Activated CD8-positive, alpha-beta T cell treated with anti-CD3 and anti-CD28 coated beads for 36 hours (primary cell): ENCODE data around the gene MMEL1. TPM values are rescaled to one million over a fixed set of nuclear protein-coding genes. Genes with fewer than 3 reads are reported as not detected.
A peak's percentile ranks its signal among the peaks of the same experiment; 100 is the strongest.

Source experiments
- ATAC-seq: fragments of 200-7000 bp; cut with Tn5 transposase; one replicate; pipeline ENCODE4 v1.10.0; 2021; ENCODE audit warnings: mild to moderate bottlenecking, moderate library complexity
- CTCF ChIA-PET: fragments of 350-600 bp; sonication (Branson Sonifier 250); formaldehyde crosslinking; loops from one replicate; lab custom pipeline; 2021; ENCODE audit warnings: antibody characterized with exemption; lab: Charles Lee
- POLR2A ChIA-PET: fragments of 350-600 bp; sonication (Branson Sonifier 250); formaldehyde crosslinking; loops from one replicate; lab custom pipeline; 2021; ENCODE audit warnings: antibody characterized with exemption; lab: Charles Lee
- DNase-seq: peaks from one replicate; pipeline ENCODE4 v3.0.0-alpha.2; 2020
- H3K27ac Mint-ChIP-seq: one replicate; pipeline ENCODE4 v1.8.0; 2021; ENCODE audit warnings: mild to moderate bottlenecking, mixed read lengths
- H3K27me3 Mint-ChIP-seq: one replicate; pipeline ENCODE4 v1.8.0; 2021; ENCODE audit warnings: mixed read lengths
- H3K36me3 Mint-ChIP-seq: one replicate; pipeline ENCODE4 v1.8.0; 2021; ENCODE audit warnings: low read depth, mixed read lengths
- H3K4me1 Mint-ChIP-seq: one replicate; pipeline ENCODE4 v1.8.0; 2021; ENCODE audit warnings: low read depth, mixed read lengths
- H3K4me3 Mint-ChIP-seq: one replicate; pipeline ENCODE4 v1.8.0; 2021; ENCODE audit warnings: mild to moderate bottlenecking, moderate library complexity, mixed read lengths
- H3K9me3 Mint-ChIP-seq: one replicate; pipeline ENCODE4 v1.8.0; 2021; ENCODE audit warnings: mixed read lengths
- intact Hi-C: fragments of 100-400 bp; cut with micrococcal nuclease; formaldehyde crosslinking; loops from one replicate; pipeline ENCODE4 v1.10.0; 2022
- total RNA-seq, 2 experiments: library from RNA; stranded (reverse); gene quantifications; one replicate each; pipeline ENCODE4 v1.2.3, GENCODE V29; 2021
- TF ChIP-seq, protein P1 (sequence below): fragments of 200-600 bp; IDR thresholded peaks from one replicate; pipeline ENCODE4 v1.8.0; 2022; ENCODE audit warnings: antibody characterized with exemption, mild to moderate bottlenecking

Gene MMEL1
- total RNA-seq, 2 experiments from 2014 or later = 1.8 to 3.1 TPM

- no peak for DNase-seq
- CTCF ChIA-PET = no interaction called here
- Mint-ChIP-seq H3K27me3 (no peaks in the 10 kb centered on the region), H3K9me3 (peaks cover 6% of the 10 kb centered on the region), H3K4me1 (peaks cover 7% of the 10 kb centered on the region), H3K4me3 (peak overlapping the region; percentile 88), H3K27ac (peak overlapping the region; percentile 91), H3K36me3 (peaks cover 3% of the 10 kb centered on the region)
- TF ChIP-seq, protein P1, sequence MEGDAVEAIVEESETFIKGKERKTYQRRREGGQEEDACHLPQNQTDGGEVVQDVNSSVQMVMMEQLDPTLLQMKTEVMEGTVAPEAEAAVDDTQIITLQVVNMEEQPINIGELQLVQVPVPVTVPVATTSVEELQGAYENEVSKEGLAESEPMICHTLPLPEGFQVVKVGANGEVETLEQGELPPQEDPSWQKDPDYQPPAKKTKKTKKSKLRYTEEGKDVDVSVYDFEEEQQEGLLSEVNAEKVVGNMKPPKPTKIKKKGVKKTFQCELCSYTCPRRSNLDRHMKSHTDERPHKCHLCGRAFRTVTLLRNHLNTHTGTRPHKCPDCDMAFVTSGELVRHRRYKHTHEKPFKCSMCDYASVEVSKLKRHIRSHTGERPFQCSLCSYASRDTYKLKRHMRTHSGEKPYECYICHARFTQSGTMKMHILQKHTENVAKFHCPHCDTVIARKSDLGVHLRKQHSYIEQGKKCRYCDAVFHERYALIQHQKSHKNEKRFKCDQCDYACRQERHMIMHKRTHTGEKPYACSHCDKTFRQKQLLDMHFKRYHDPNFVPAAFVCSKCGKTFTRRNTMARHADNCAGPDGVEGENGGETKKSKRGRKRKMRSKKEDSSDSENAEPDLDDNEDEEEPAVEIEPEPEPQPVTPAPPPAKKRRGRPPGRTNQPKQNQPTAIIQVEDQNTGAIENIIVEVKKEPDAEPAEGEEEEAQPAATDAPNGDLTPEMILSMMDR = no peak
- ATAC-seq = no peak
- POLR2A ChIA-PET = interaction anchor here (0.8 to 3.5 kb wide), 3 partner anchors 57 to 116 kb away, joined by 3 to 15 read pairs (median 4); partner anchors contain the start of gene PRXL2B
- intact Hi-C loops = loop anchor here (10.0 kb wide), 2 partner anchors 57 to 87 kb away; partner anchors contain the start of genes PRXL2B and TNFRSF14
Measured at GRCh38 chr1:2642131-2642559, 9.3 kb upstream of the MMEL1 start.

GRCh38 chr1:2641381-2642130 is 8.7 kb upstream of the MMEL1 start:
- peak overlapping the region; percentile 91 for H3K27ac Mint-ChIP-seq
- peaks cover 3% of the 10 kb centered on the region for H3K27me3 Mint-ChIP-seq
- TF ChIP-seq, protein P1 = no peak
- ChIA-PET CTCF (no interaction called here), POLR2A (interaction anchor here (1.0 to 3.5 kb wide), 3 partner anchors 56 to 99 kb away, joined by 3 to 15 read pairs (median 5); partner anchors contain the start of gene PRXL2B)
- intact Hi-C loops = loop anchor here (10.0 kb wide), 2 partner anchors 57 to 87 kb away; partner anchors contain the start of genes PRXL2B and TNFRSF14
- peak overlapping the region; percentile 88 for H3K4me3 Mint-ChIP-seq
- H3K9me3 Mint-ChIP-seq = peaks cover 6% of the 10 kb centered on the region
- H3K4me1 Mint-ChIP-seq = peaks cover 7% of the 10 kb centered on the region
- ATAC-seq = no peak
- no peaks in the 10 kb centered on the region for H3K36me3 Mint-ChIP-seq
- no peak for DNase-seq

DNA sequence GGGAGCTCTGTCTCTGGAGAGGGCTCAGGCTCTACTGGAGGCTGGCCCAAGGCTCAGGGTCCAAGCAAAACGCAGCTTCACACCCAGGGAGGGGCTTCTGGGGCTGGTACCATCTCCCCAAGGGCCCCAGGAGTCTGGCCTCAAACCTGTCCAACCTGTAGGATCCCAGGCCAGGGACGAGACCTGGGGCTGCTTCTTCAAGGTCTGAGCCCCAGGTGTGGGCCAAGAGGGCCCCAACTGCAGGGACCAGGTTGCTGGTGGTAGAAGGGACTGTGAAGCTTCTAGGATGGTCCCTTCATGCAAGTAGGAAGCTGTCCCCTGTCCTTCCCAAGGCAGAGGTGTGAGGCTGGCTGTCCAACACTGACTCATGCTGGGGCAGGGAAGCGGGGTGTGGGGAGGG is 7.8 kb upstream of the MMEL1 start:
- Mint-ChIP-seq H3K4me3 (no peak overlapping the region), H3K36me3 (no peaks in the 10 kb centered on the region), H3K9me3 (peaks cover 7% of the 10 kb centered on the region), H3K27me3 (peaks cover 3% of the 10 kb centered on the region), H3K4me1 (peaks cover 7% of the 10 kb centered on the region), H3K27ac (no peak overlapping the region)
- CTCF ChIA-PET = no interaction called here
- POLR2A ChIA-PET = interaction anchor here (3.5 kb wide), 1 partner anchor 55 kb away, joined by 15 read pairs; the partner anchor contains the start of gene PRXL2B
- DNase-seq (no peak), ATAC-seq (no peak)
- TF ChIP-seq, protein P1 = no peak
- intact Hi-C loops = loop anchor here (10.0 kb wide), 2 partner anchors 56 to 86 kb away; partner anchors contain the start of genes PRXL2B and TNFRSF14

DNA sequence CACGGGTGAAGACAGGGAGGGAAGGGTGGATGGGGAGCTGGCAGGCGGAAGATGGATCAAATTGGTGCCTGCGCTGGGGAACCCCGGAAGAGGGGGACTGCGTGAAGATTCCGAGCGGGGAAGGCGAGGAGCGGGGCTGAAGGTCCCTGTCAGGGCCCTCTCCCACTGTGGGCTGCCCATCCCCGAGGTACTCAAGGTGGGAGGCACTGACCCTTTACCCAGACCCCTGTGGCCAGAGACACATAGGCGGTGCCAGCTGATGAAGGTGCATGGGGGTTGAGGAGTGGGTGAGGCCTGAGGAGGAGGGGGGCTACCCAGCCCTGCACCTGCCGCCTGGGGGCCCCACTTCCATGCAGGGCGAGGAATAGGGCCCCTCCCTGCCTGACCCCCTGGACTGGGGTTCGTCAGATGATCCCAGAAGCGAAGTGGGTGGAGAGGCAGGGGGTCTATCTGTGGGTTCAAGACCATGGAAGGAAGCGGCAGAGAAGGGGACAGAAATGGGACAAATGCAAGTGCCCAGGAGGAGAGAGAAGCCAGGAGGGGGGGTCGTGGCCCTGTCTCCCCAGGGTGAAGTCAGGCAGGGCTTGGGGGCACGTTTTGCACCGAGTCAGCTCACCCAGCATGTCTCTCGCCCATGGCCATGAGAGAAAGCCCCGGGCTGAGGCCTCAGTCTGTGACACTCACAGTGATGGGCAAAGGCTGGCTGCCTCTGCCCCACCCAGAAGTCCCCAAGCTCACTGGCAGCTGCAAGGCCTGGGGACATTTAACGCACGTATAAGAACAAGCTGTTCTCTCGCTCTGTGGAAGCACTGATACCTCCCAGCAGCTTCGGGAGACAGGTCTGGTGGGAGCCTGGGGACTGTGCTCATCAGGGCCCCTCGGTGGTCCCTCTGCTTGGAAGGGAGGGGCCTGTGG is 7.0 kb upstream of the MMEL1 start:
- H3K4me1 Mint-ChIP-seq = peaks cover 7% of the 10 kb centered on the region
- TF ChIP-seq, protein P1 = no peak
- ATAC-seq (no peak), DNase-seq (no peak)
- intact Hi-C loops = loop anchor here (10.0 kb wide), 2 partner anchors 55 to 85 kb away; partner anchors contain the start of genes PRXL2B and TNFRSF14
- H3K36me3 Mint-ChIP-seq = no peaks in the 10 kb centered on the region
- H3K9me3 Mint-ChIP-seq = peaks cover 7% of the 10 kb centered on the region
- CTCF ChIA-PET = no interaction called here
- peaks cover 3% of the 10 kb centered on the region for H3K27me3 Mint-ChIP-seq
- POLR2A ChIA-PET = interaction anchor here (3.5 kb wide), 1 partner anchor 55 kb away, joined by 15 read pairs; the partner anchor contains the start of gene PRXL2B
- no peak overlapping the region for H3K4me3 Mint-ChIP-seq
- H3K27ac Mint-ChIP-seq = no peak overlapping the region
